Smooth muscle cell of trachea (primary cell): ENCODE results near the gene ERGIC2. TPM values are rescaled to one million over a fixed set of nuclear protein-coding genes. Genes with fewer than 3 reads are reported as not detected.

Source experiments
- total RNA-seq: library from RNA; depleted of rRNA; stranded (reverse); fragments of >200 nt; gene quantifications from 2 replicates; pipeline ENCODE4 v1.2.1, GENCODE V29; 2014

Gene ERGIC2
- 59.9 and 96.9 TPM in 2 replicates for total RNA-seq

DNA sequence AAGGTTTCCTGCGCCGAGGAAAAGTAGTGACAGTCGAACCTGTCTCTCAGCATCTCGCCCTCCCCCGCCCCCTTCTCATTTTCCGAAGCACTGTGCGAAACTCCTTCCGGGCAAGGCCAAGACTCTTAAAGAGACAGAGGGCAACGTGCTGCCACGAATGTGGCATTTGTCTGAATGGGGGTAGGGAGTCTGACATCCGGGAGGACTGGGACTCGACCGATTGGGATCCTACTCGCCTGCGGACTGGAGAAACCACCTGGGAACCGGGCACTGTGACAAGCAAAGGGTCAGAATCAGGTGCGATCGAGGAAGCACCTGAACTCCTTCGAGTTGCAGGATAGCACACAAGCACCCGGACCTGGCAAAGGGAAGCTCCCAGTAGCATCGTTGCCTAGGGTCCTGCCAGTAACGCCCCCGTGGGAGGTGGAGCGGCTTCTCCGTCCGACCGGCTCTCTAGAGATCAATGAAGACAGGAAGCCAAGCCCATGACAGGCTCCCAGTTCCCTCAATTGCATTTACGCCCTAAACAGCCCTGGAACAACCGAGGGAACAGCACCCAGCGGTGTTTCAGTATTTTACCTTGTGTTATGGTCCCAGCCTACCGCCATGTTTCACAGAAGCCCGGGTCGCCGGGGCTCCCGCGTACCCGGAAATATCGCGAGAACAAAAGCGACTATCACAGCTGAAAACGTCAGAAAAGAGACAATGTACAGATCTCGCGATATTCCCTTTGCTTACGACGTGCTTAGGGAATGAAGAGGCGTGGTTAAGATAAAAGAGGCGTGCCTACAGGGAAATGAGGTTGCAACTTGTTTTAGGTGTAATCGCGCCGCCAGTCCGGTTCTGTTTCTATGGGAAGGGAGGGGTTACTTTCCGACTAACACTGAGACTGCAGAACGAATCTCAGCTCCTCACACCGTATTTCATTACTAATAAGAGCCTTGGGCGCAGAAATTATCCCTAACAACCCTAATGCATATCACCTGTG is at the start of gene ERGIC2:
Gene ERGIC2 (minus strand): TSS at position 637 of the 988 bp plus-strand sequence. CDS start 9,539 bp downstream, outside the sequence.

Other genes starting within 250 kb of the ERGIC2 start
- 12.1 and 13.2 TPM in 2 replicates for gene FAR2, start 231.9 kb downstream of the ERGIC2 start, total RNA-seq
- gene OVCH1, start 116.5 kb upstream of the ERGIC2 start, total RNA-seq = 0.15 and 0.83 TPM in 2 replicates